Spleen (tissue), 7 donors: ENCODE measurements around the gene EPOP.
"Not testable (repeated sequence)": the region's sequence is repeated elsewhere in the genome, so short reads cannot be mapped to it uniquely, and the experiment has no call there.

Experiments
- POLR2A ChIP-seq, 3 donors: fragments of 450-650 bp; IDR thresholded peaks; one replicate each; pipeline ENCODE4 v1.5.1; 2017; ENCODE audit warnings: antibody characterized with exemption in 3 of 3, mild to moderate bottlenecking in 1 of 3
- POLR2AphosphoS5 ChIP-seq, 3 donors: sonication (generic); formaldehyde crosslinking; IDR thresholded peaks; one replicate each; pipeline ENCODE4 v1.5.1; 2017; ENCODE audit warnings: antibody characterized with exemption in 3 of 3
- TF ChIP-seq, protein P1 (sequence below), 11 experiments: fragments of 200-600 bp in 7 of 11; fragments of 450-650 bp in 4 of 11; sonication (generic) in 4 of 11; IDR thresholded peaks in 8 of 11; conservative IDR thresholded peaks in 3 of 11; 1 replicate in 7 of 11; 2 replicates in 4 of 11; pipeline versions ENCODE4 v1.4.0 to v1.8.0; 2016 to 2021; ENCODE audit warnings: antibody characterized with exemption in 11 of 11, inconsistent platforms in 4 of 11, mild to moderate bottlenecking in 1 of 11
- donor health status: DM: no; HTN: no; CAD: no; lungs with moderate emphysema.
- donor health status: DM: no; HTN: no; CAD: no.
- donor health status: DM: no; HTN: no; CAD: no.

DNA sequence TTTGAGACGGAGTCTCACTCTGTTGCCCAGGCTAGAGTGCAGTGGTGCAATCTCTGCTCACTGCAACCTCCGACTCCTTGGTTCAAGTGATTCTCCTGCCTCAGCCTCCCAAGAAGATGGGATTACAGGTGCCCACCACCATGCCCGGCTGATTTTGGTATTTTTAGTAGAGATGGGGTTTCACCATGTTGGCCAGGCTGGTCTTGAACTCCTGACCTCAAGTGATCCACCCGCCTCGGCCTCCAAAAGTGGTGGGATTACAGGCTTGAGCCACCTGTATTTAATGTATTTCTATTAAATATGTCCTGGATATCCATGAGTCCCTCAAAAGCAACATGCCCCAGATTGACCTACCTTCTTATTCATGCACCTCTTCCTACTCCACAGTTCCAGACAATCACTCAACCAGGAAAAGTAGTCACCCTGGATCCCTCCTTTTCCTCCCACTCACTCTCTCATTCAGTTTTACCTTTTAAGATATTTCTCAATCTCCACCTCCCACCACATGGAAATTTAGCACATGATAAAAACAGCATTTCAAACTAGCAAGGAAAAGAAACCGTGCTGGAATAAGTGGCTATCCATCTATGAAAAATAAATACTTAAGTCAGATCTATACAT is 48.0 kb downstream of the EPOP start:
- TF ChIP-seq, protein P1, sequence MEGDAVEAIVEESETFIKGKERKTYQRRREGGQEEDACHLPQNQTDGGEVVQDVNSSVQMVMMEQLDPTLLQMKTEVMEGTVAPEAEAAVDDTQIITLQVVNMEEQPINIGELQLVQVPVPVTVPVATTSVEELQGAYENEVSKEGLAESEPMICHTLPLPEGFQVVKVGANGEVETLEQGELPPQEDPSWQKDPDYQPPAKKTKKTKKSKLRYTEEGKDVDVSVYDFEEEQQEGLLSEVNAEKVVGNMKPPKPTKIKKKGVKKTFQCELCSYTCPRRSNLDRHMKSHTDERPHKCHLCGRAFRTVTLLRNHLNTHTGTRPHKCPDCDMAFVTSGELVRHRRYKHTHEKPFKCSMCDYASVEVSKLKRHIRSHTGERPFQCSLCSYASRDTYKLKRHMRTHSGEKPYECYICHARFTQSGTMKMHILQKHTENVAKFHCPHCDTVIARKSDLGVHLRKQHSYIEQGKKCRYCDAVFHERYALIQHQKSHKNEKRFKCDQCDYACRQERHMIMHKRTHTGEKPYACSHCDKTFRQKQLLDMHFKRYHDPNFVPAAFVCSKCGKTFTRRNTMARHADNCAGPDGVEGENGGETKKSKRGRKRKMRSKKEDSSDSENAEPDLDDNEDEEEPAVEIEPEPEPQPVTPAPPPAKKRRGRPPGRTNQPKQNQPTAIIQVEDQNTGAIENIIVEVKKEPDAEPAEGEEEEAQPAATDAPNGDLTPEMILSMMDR (IDR thresholded peaks at IDR 0.05 in 8 of 11, conservative IDR thresholded peaks at IDR 0.05 in 3 of 11) = not testable (repeated sequence)
- TF ChIP-seq POLR2A, POLR2AphosphoS5 (IDR thresholded peaks at IDR 0.05): not testable (repeated sequence)
